ENCODE measurements around the gene RASL10A. TPM values are rescaled to one million over a fixed set of nuclear protein-coding genes. Genes with fewer than 3 reads are reported as not detected.

RASL10A gene
- total and polyA plus RNA-seq, 5 donors from 2014 or later, result not detected

DNA sequence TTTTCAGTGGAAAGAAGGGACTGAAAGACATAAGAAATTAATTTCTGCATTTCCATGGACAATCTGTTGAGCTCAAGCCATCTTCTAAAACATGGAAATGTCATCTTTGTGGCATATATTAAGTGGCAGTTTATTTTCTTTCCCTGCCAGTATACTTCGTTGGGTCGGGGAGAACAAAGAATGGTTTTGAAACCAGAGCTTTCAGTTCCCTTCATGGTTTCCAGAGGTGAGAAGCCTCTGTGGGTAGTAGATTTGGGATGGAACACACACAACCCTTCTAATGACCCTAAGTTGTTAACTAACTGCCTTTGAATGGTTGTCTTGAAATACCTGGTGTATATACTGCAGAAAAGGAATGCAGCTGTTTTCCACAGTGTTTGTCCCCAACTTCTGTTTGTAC lies 26.7 kb downstream of the RASL10A start:
- Mint-ChIP-seq H3K9me3 (no peaks in the 10 kb centered on the region), H3K27ac (peak overlapping the region in 1 of 3 donors; percentile 62), H3K4me1 (peaks cover 12 to 32% (median 24%) of the 10 kb centered on the region in 4 donors), H3K27me3 (no peaks in the 10 kb centered on the region), H3K36me3 (peaks cover 66% of the 10 kb centered on the region), H3K4me3 (no peak overlapping the region)
- Histone ChIP-seq H3K27me3 (ENCODE audit: control insufficient read depth, insufficient read depth, low read length) (no peaks in the 10 kb centered on the region), H3K9me3 (ENCODE audit: control insufficient read depth in 2 of 2, low read length in 2 of 2) (no peaks in the 10 kb centered on the region), H3K27ac (ENCODE audit: insufficient read depth, low read length, poor library complexity, severe bottlenecking) (no peak overlapping the region), H3K36me3 (ENCODE audit: control insufficient read depth, insufficient read depth, low read length) (peaks cover 96% of the 10 kb centered on the region), H3K4me1 (ENCODE audit: control insufficient read depth, insufficient read depth, low read length, poor library complexity, severe bottlenecking) (no peaks in the 10 kb centered on the region), H3K4me3 (ENCODE audit: low read depth, low read length) (no peak overlapping the region)
- DNase-seq, result no peak
- no peak for ATAC-seq (ENCODE audit: low read depth in 2 of 2)

GRCh38 chr22:29284196-29284595 lies 31.3 kb downstream of the RASL10A start:
- Mint-ChIP-seq H3K4me1 (peaks cover 14 to 38% (median 25%) of the 10 kb centered on the region in 4 donors), H3K9me3 (peaks cover 0 to 2% (median 0%) of the 10 kb centered on the region in 7 donors), H3K27me3 (no peaks in the 10 kb centered on the region), H3K4me3 (no peak overlapping the region), H3K27ac (peak overlapping the region in 1 of 3 donors; percentile 4), H3K36me3 (peaks cover 56% of the 10 kb centered on the region)
- Histone ChIP-seq H3K36me3 (ENCODE audit: control insufficient read depth, insufficient read depth, low read length) (peaks cover 87% of the 10 kb centered on the region), H3K4me3 (ENCODE audit: low read depth, low read length) (no peak overlapping the region), H3K27me3 (ENCODE audit: control insufficient read depth, insufficient read depth, low read length) (no peaks in the 10 kb centered on the region), H3K27ac (ENCODE audit: insufficient read depth, low read length, poor library complexity, severe bottlenecking) (no peak overlapping the region), H3K9me3 (ENCODE audit: control insufficient read depth in 2 of 2, low read length in 2 of 2) (no peaks in the 10 kb centered on the region), H3K4me1 (ENCODE audit: control insufficient read depth, insufficient read depth, low read length, poor library complexity, severe bottlenecking) (no peaks in the 10 kb centered on the region)
- DNase-seq (no peak), ATAC-seq (ENCODE audit: low read depth in 2 of 2) (no peak)

- ATAC-seq (ENCODE audit: low read depth in 2 of 2) (no peak), DNase-seq (no peak)
- Histone ChIP-seq H3K27me3 (ENCODE audit: control insufficient read depth, insufficient read depth, low read length) (no peaks in the 10 kb centered on the region), H3K4me3 (ENCODE audit: low read depth, low read length) (no peak overlapping the region), H3K36me3 (ENCODE audit: control insufficient read depth, insufficient read depth, low read length) (peaks cover 90% of the 10 kb centered on the region), H3K9me3 (ENCODE audit: control insufficient read depth in 2 of 2, low read length in 2 of 2) (no peaks in the 10 kb centered on the region), H3K4me1 (ENCODE audit: control insufficient read depth, insufficient read depth, low read length, poor library complexity, severe bottlenecking) (peaks cover 21% of the 10 kb centered on the region), H3K27ac (ENCODE audit: insufficient read depth, low read length, poor library complexity, severe bottlenecking) (no peak overlapping the region)
- H3K27me3 Mint-ChIP-seq, result no peaks in the 10 kb centered on the region
- peaks cover 0 to 2% (median 0%) of the 10 kb centered on the region in 7 donors for H3K9me3 Mint-ChIP-seq
- peaks cover 44 to 63% (median 49%) of the 10 kb centered on the region in 4 donors for H3K4me1 Mint-ChIP-seq
- peak overlapping the region in 1 of 3 donors; percentile 67 for H3K27ac Mint-ChIP-seq
- peaks cover 52% of the 10 kb centered on the region for H3K36me3 Mint-ChIP-seq
- H3K4me3 Mint-ChIP-seq, result peak overlapping the region in 1 of 4 donors; percentile 32
These were observed 37.6 kb downstream of the RASL10A start for GRCh38 chr22:29277927-29278326.

GRCh38 chr22:29275819-29276565 lies 39.5 kb downstream of the RASL10A start:
- peaks cover 37% of the 10 kb centered on the region for H3K4me1 ChIP-seq (ENCODE audit: control insufficient read depth, insufficient read depth, low read length, poor library complexity, severe bottlenecking)
- Mint-ChIP-seq H3K36me3 (peaks cover 55% of the 10 kb centered on the region), H3K9me3 (peaks cover 0 to under 1% (median 0%) of the 10 kb centered on the region in 7 donors), H3K4me1 (peaks cover 49 to 80% (median 64%) of the 10 kb centered on the region in 4 donors), H3K27ac (peak overlapping the region in 1 of 3 donors; percentile 18), H3K4me3 (peak overlapping the region in 1 of 4 donors; percentile 70), H3K27me3 (no peaks in the 10 kb centered on the region)
- ATAC-seq (ENCODE audit: low read depth in 2 of 2) (no peak), DNase-seq (no peak)
- peaks cover 89% of the 10 kb centered on the region for H3K36me3 ChIP-seq (ENCODE audit: control insufficient read depth, insufficient read depth, low read length)
- H3K27ac ChIP-seq (ENCODE audit: insufficient read depth, low read length, poor library complexity, severe bottlenecking), result no peak overlapping the region
- H3K9me3 ChIP-seq (ENCODE audit: control insufficient read depth in 2 of 2, low read length in 2 of 2), result no peaks in the 10 kb centered on the region
- no peaks in the 10 kb centered on the region for H3K27me3 ChIP-seq (ENCODE audit: control insufficient read depth, insufficient read depth, low read length)
- H3K4me3 ChIP-seq (ENCODE audit: low read depth, low read length), result no peak overlapping the region

DNA sequence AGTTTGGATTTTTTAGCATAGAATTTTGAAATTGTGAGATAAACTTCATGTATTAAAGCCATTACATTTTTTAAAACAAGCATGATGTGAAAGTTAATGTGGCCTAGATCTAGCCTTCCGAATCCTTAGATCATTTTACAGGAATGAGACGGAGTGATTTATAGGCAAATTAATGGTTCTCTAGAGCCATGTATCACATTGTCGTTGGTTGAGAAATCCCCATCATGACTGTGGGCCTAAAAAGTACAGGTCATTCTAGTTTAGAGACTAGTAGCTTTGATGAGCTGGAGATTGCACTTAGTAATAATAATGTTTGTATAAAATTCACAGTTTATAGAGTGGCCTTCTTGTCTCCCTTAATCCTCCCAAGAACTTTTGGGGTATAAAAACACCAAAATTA lies 40.3 kb downstream of the RASL10A start:
- no peaks in the 10 kb centered on the region for H3K27me3 ChIP-seq (ENCODE audit: control insufficient read depth, insufficient read depth, low read length)
- Mint-ChIP-seq H3K9me3 (no peaks in the 10 kb centered on the region), H3K27ac (no peak overlapping the region), H3K36me3 (peaks cover 58% of the 10 kb centered on the region), H3K4me3 (peak overlapping the region in 1 of 4 donors; percentile 70), H3K4me1 (peaks cover 54 to 88% (median 70%) of the 10 kb centered on the region in 4 donors), H3K27me3 (no peaks in the 10 kb centered on the region)
- peaks cover 83% of the 10 kb centered on the region for H3K36me3 ChIP-seq (ENCODE audit: control insufficient read depth, insufficient read depth, low read length)
- H3K4me3 ChIP-seq (ENCODE audit: low read depth, low read length), result no peak overlapping the region
- H3K4me1 ChIP-seq (ENCODE audit: control insufficient read depth, insufficient read depth, low read length, poor library complexity, severe bottlenecking), result peaks cover 45% of the 10 kb centered on the region
- no peak overlapping the region for H3K27ac ChIP-seq (ENCODE audit: insufficient read depth, low read length, poor library complexity, severe bottlenecking)
- no peaks in the 10 kb centered on the region for H3K9me3 ChIP-seq (ENCODE audit: control insufficient read depth in 2 of 2, low read length in 2 of 2)
- ATAC-seq (ENCODE audit: low read depth in 2 of 2) (no peak), DNase-seq (no peak)

- no peaks in the 10 kb centered on the region for H3K9me3 ChIP-seq (ENCODE audit: control insufficient read depth in 2 of 2, low read length in 2 of 2)
- peaks cover 60% of the 10 kb centered on the region for H3K36me3 ChIP-seq (ENCODE audit: control insufficient read depth, insufficient read depth, low read length)
- Mint-ChIP-seq H3K4me1 (peaks cover 50 to 87% (median 72%) of the 10 kb centered on the region in 4 donors), H3K36me3 (peaks cover 49% of the 10 kb centered on the region), H3K4me3 (peak overlapping the region; percentile 12 to 99 (median 96)), H3K27ac (no peak overlapping the region), H3K9me3 (peaks cover 0 to 2% (median 0%) of the 10 kb centered on the region in 7 donors), H3K27me3 (peaks cover 4% of the 10 kb centered on the region)
- no peak overlapping the region for H3K27ac ChIP-seq (ENCODE audit: insufficient read depth, low read length, poor library complexity, severe bottlenecking)
- H3K4me1 ChIP-seq (ENCODE audit: control insufficient read depth, insufficient read depth, low read length, poor library complexity, severe bottlenecking), result peaks cover 58% of the 10 kb centered on the region
- no peak for DNase-seq
- no peak for ATAC-seq (ENCODE audit: low read depth in 2 of 2)
- H3K4me3 ChIP-seq (ENCODE audit: low read depth, low read length), result peak overlapping the region; percentile 83
- no peaks in the 10 kb centered on the region for H3K27me3 ChIP-seq (ENCODE audit: control insufficient read depth, insufficient read depth, low read length)
These were observed 42.9 kb downstream of the RASL10A start for GRCh38 chr22:29272624-29273023.

DNA sequence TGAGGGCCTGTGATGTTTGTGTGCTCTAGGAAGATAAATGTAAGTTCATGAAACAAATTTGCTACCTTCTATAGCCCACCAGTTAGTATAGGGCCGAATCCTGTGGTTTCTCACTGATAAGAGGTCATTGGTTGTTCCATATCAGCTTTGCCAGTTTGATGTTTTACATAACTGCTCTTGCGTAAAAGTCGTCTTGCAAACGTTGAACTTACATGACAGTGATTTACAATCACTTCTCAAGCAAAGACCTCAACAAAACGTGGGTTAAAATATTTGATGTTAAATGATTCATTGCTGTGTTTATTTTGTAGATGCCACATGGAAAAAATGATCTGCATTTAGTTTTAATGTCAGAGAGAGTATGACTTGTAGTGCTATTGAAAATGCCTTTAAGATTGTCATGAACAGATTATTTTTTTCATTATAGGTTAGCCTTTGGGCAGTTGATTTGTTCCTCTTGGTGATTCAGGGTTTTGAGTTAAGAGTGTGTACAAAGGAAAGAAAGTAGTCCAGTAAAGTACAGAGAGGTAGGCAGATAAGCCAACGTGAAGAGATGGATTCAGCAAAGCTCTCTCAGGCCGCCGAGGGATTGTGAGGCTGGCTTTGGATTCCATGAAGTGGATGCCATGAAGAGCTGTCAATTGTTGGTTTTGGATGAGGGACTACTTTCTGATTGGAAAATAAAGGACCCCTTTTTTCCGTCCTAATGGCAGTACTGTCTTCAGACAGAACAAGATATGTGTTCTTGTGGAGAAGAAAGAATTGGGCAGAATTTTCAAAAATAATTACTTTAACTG lies 44.8 kb downstream of the RASL10A start:
- Mint-ChIP-seq H3K27me3 (peaks cover 4% of the 10 kb centered on the region), H3K36me3 (peaks cover 41% of the 10 kb centered on the region), H3K4me1 (peaks cover 39 to 86% (median 71%) of the 10 kb centered on the region in 4 donors), H3K9me3 (peaks cover 0 to 2% (median 0%) of the 10 kb centered on the region in 7 donors), H3K27ac (peak overlapping the region; percentile 26 to 100 (median 76)), H3K4me3 (peak overlapping the region; percentile 96 to 99 (median 96))
- H3K27ac ChIP-seq (ENCODE audit: insufficient read depth, low read length, poor library complexity, severe bottlenecking), result no peak overlapping the region
- H3K27me3 ChIP-seq (ENCODE audit: control insufficient read depth, insufficient read depth, low read length), result no peaks in the 10 kb centered on the region
- H3K4me1 ChIP-seq (ENCODE audit: control insufficient read depth, insufficient read depth, low read length, poor library complexity, severe bottlenecking), result peaks cover 68% of the 10 kb centered on the region
- H3K4me3 ChIP-seq (ENCODE audit: low read depth, low read length), result peak overlapping the region; percentile 83
- ATAC-seq (ENCODE audit: low read depth in 2 of 2) (no peak), DNase-seq (peak in 1 of 3 donors; percentile 7)
- H3K9me3 ChIP-seq (ENCODE audit: control insufficient read depth in 2 of 2, low read length in 2 of 2), result no peaks in the 10 kb centered on the region
- H3K36me3 ChIP-seq (ENCODE audit: control insufficient read depth, insufficient read depth, low read length), result peaks cover 42% of the 10 kb centered on the region
